ENCODE results near the gene UBR7. TPM values are rescaled to one million over a fixed set of nuclear protein-coding genes. Genes with fewer than 3 reads are reported as not detected.

Gene UBR7
- total and polyA plus RNA-seq, 4 donors, result 11.3 to 26.0 (median 14.3) TPM

DNA sequence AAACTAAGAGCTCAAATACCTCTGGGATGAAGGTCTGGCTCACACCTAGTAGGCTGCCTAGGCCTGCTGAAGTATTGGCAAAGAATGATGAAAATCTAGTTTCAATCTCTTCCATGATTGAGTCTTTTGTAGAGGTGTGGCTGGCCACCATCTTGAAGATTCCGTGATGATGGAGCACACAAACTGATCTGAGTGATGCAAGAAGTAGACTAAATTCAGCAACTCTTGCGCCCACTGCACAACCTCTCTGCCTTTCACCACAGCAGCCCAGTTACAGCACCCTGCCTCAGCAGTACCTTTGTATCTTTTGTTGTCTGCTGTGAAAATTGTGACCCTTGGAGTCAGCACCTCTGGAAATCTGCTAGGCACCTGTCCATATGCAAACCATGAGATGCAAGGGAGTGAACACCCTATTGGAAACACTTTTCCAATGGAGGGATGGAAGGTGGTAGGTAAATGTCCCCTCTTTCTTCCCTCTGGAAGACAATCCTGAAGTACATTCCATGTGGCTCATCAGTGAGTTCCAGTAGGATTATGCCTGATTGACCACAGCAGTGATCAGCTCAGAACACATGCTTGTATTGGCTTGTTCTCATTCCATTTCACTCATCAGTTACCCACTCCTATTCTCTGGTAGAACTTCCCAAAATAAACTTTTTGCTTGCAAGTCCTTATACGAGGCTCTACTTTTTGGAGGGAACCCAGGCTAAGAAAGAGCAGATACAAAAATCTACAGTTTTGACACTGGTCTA is 67.2 kb downstream of the UBR7 start:
- no peak for ATAC-seq (ENCODE audit: insufficient read depth, low FRiP score)
- H3K27me3 ChIP-seq (ENCODE audit: control insufficient read depth in 3 of 3, insufficient read depth in 3 of 3, low read length in 2 of 3), result no peaks in the 10 kb centered on the region
- H3K4me1 ChIP-seq (ENCODE audit: control insufficient read depth in 5 of 5, insufficient read depth in 5 of 5, low read length in 5 of 5), result peaks cover 0 to 8% (median 0%) of the 10 kb centered on the region in 5 donors
- DNase-seq, result no peak
- no peak overlapping the region for H3K27ac ChIP-seq (ENCODE audit: low read depth in 1 of 2, low read length in 1 of 2)
- peaks cover 3 to 8% (median 5%) of the 10 kb centered on the region in 4 donors for H3K36me3 ChIP-seq (ENCODE audit: control insufficient read depth in 4 of 4, insufficient read depth in 4 of 4, low read length in 4 of 4)
- no peak overlapping the region for H3K9ac ChIP-seq (ENCODE audit: insufficient read depth in 1 of 2, low read length in 2 of 2)
- H3K9me3 ChIP-seq (ENCODE audit: control insufficient read depth in 4 of 4, insufficient read depth in 3 of 4, low read length in 3 of 4), result no peaks in the 10 kb centered on the region
- TF ChIP-seq CTCF (IDR thresholded peaks at IDR 0.05; ENCODE audit: control extremely low read depth, extremely low read depth), result no peak
- 77 to 94% methylated on average over 3 of the region's 3 CpGs for WGBS, 2 donors
- H3K4me3 ChIP-seq, result no peak overlapping the region

GRCh38 chr14:93276031-93276716 is 69.1 kb downstream of the UBR7 start:
- ATAC-seq (ENCODE audit: insufficient read depth, low FRiP score) (no peak), DNase-seq (no peak)
- TF ChIP-seq CTCF (IDR thresholded peaks at IDR 0.05; ENCODE audit: control extremely low read depth, extremely low read depth), result no peak
- Histone ChIP-seq H3K36me3 (ENCODE audit: control insufficient read depth in 4 of 4, insufficient read depth in 4 of 4, low read length in 4 of 4) (peaks cover 3 to 8% (median 5%) of the 10 kb centered on the region in 4 donors), H3K9ac (ENCODE audit: insufficient read depth in 1 of 2, low read length in 2 of 2) (no peak overlapping the region), H3K27me3 (ENCODE audit: control insufficient read depth in 3 of 3, insufficient read depth in 3 of 3, low read length in 2 of 3) (no peaks in the 10 kb centered on the region), H3K9me3 (ENCODE audit: control insufficient read depth in 4 of 4, insufficient read depth in 3 of 4, low read length in 3 of 4) (no peaks in the 10 kb centered on the region), H3K4me3 (no peak overlapping the region), H3K27ac (ENCODE audit: low read depth in 1 of 2, low read length in 1 of 2) (no peak overlapping the region), H3K4me1 (ENCODE audit: control insufficient read depth in 5 of 5, insufficient read depth in 5 of 5, low read length in 5 of 5) (peaks cover 0 to 6% (median 0%) of the 10 kb centered on the region in 5 donors)
- 92 to 95% methylated on average over 3 of the region's 3 CpGs for WGBS, 2 donors

Other genes starting within 250 kb of the UBR7 start
- 10 to 100 TPM; 17.5 to 99.4 TPM for gene ITPK1, start 91.3 kb upstream of the UBR7 start, total RNA-seq
- 10 to 100 TPM; 44.6 to 46.1 TPM for gene ITPK1, start 91.3 kb upstream of the UBR7 start, polyA plus RNA-seq
- gene MOAP1, start 22.4 kb upstream of the UBR7 start, total RNA-seq, result 10 to 100 TPM; 33.2 to 48.6 TPM
- 10 to 100 TPM; 22.3 to 29.3 TPM for gene MOAP1, start 22.4 kb upstream of the UBR7 start, polyA plus RNA-seq
- 10 to 100 TPM in 1 of 2 donors, 1 to 10 TPM in 1; 7.6 to 26.8 TPM for gene LYSET, start 21.9 kb upstream of the UBR7 start, total RNA-seq
- gene LYSET, start 21.9 kb upstream of the UBR7 start, polyA plus RNA-seq, result 10 to 100 TPM; 26.6 to 27.4 TPM
- 10 to 100 TPM; 20.7 to 22.8 TPM for gene GON7, start 191 bp upstream of the UBR7 start, total RNA-seq
- 10 to 100 TPM; 20.7 to 24.3 TPM for gene GON7, start 191 bp upstream of the UBR7 start, polyA plus RNA-seq
- 10 to 100 TPM; 29.2 to 47.7 TPM for gene BTBD7, start 125.8 kb downstream of the UBR7 start, total RNA-seq
- 1 to 10 TPM; 7.8 to 9.5 TPM for gene BTBD7, start 125.8 kb downstream of the UBR7 start, polyA plus RNA-seq
- gene COX8C, start 139.9 kb downstream of the UBR7 start, total RNA-seq, result not detected
- not detected for gene COX8C, start 139.9 kb downstream of the UBR7 start, polyA plus RNA-seq
- under 1 TPM; 0.25 to 0.94 TPM for gene UNC79, start 223.7 kb downstream of the UBR7 start, total RNA-seq
- under 1 TPM; 0.03 to 0.04 TPM for gene UNC79, start 223.7 kb downstream of the UBR7 start, polyA plus RNA-seq